ENCODE measurements around the gene HRAS.
"Not testable (repeated sequence)": the region's sequence is repeated elsewhere in the genome, so short reads cannot be mapped to it uniquely, and the experiment has no call there.

Gene HRAS

DNA sequence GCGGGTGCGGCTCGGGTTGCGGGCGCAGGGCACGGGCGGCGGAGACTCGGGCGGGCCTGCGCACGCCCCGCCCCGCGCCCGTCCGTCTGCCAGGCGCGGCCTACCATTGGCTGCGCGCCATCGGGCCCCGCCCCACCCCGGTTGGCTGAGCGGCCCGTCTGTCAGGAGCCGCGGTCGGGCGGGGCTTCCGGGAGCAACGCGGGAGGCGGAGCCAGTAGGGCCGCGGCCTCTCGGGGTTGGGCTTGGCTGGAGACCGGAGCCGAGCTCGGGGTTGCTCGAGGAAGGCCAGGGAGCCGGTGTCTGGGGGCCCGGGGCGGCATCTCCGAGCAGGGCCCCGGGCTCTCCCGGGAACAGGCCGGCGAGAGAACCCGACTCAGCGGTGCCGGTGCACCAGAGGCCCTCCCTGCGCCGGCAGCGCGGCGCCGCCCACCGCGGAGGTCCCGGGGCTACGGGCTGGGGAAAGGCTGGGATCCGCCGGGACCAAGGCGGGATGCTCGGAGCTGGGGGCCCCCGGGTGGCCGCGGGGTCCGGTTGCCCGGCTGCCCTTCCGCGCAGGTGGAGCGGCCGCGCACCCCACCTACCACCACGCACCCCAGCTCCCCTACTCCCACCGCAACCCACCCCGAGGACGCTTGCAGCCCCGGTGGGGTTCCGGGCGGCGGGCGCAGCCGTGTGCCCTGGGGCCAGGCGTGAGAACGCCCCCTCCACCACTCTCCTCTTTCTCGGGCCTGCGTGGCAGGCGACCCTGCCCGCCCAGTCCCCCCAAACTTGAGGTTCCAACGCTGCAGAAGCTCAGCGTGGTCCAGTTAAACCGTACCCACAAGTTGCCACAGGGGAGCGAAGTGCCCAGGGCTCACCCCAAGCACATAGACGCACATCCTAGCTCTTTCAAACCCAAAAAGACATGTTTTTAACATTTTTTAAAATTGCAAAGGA lies at the start of gene HRAS:
Gene HRAS, minus strand, starts transcription at position 58 of the 936 bp plus-strand sequence.
- DNase-seq (ENCODE audit: low spot score), result peak; percentile 96

DNA sequence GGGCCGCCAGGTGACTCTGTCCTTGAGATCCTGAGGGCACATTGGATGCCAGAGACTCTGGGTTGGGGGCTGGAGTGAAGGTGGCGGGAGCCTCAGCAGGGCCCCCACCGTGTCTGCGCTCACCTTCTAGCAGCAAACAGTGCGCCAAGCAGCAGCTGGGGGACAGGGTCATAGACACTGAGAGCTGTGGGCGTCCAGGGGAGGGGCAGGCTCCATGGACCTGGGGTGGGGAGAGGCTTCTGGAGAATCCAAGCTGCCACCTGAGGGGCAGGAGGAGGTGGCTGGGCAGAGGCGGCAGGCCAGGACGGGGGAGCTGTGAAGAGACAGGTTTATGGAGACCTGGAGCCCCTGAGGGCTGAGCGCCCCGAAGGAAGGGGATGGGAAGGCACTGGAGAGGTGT lies 48.9 kb upstream of the HRAS start:
- DNase-seq (ENCODE audit: low spot score), result no peak

DNA sequence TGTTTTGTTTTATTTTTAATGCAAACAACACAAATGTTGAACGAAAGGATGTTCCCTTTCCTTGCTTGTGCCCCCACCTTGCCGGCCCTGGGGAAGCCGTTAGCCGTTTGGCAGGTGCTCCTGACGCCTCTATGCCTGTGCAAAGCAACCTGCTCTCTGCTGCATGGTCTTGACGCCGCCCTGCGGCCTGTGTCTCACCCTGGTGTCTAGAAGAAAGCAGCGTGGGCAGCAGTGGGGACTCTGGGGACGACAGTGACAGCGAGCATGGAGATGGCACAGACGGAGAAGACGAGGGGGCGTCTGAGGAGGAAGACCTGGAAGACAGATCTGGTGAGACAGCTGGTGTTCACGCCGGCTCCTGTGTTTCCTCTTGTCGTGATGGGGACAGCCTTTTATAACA lies 46.4 kb upstream of the HRAS start:
- no peak for DNase-seq (ENCODE audit: low spot score)

DNA sequence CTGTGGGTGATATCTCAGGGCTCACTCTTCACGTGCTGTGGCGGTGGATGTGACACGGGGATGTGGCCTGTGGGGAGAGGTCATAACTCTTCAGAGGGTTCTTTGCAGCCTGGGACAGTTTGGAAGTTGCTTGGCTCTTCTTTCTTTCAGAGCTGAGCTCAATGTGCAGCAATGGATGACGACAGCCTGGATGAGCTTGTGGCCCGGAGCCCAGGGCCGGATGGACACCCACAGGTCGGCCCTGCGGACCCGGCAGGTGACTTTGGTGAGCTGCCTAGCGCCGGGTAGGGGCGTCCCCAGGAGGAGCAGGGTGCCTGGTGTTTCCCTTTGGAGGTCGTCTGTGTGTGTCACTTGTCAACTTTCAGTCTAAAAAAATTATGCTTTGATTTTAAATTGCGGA lies 46.0 kb upstream of the HRAS start:
- no peak for DNase-seq (ENCODE audit: low spot score)

DNA sequence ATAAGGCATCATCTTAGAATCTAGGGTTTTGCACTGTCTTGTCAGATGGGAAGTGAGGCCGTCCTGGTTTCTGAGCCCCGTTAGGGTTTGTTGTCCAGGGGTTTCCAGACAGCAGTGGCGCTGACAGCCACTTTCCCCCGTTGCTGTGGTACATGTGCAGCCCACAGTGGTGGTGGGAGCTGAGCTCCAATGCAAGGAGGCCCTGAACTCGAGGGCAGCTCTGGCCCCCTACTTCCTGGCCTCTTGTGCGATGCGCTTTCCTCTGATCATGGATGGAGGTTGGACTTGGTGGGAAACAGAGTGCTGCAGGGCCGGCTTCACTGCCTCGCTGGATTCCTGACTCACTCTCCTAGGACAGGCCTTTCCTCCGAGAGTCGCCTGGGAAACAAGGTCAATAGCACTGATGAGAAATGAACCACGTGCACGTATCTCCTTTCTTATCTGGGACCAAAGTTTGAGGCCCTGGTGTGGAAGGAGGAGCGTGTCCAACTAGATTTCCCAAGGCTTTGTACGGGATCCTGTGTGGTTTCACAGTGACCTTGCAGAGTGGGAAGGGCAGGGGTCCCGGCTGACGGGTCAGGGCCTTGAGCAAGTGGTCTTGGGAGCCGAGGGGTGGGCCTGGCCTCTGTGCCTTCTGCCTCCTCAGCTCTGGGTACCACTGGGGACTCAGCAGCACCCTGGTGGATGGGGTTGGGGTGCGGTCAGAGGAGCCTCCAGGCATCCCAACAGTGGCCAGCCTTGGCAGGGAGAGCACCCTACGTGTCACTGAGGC lies 44.6 kb upstream of the HRAS start:
- no peak for DNase-seq (ENCODE audit: low spot score)

DNA sequence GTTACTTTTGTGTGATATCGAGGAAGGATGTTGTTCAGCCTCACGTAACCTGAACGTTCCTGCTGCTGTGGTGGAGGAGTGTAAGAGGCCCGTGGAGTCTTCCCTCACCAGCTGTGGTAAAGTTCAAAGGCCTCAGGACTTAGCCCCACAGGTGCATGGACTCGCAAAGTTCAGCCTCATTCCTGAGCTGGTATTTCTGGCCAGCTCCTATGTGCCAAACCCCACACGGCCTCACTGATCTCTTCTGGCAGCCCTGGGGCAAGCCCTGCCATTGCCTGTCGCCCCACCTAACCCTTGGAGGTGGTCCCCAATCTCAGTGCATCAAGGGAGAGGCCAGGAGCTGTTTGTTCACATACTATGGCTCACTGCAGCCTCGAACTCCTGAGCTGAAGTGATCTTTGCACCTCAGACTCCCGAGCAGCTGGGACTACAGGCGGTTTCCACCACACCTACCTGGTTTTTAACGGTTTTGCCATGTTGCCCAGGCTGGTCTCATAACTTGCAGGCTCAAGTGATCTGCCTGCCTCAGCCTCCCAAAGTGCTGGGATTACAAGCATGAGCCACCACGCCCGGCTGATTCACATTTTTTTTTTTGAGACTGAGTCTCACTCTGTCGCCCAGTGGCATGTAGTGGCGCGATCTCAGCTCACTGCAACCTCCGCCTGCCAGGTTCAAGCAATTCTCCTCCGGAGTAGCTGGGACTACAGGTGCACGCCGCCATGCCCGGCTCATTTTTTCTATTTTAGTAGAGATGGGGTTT lies 43.1 kb upstream of the HRAS start:
- no peak for DNase-seq (ENCODE audit: low spot score)

DNA sequence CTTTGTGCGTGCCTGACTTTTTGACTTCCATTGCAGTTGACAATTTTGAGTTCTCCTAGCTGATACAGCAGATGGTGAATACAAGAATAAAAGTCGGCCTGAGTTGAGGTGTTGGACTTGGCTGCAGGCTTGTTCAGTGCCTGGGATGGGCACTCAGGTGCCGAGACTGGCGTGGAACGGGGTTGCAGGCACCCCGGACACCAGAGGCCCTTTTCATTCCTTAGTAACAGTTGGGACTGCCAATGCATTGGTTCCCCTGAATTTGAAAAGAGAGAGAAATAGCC lies 42.2 kb upstream of the HRAS start:
- no peak for DNase-seq (ENCODE audit: low spot score)

DNA sequence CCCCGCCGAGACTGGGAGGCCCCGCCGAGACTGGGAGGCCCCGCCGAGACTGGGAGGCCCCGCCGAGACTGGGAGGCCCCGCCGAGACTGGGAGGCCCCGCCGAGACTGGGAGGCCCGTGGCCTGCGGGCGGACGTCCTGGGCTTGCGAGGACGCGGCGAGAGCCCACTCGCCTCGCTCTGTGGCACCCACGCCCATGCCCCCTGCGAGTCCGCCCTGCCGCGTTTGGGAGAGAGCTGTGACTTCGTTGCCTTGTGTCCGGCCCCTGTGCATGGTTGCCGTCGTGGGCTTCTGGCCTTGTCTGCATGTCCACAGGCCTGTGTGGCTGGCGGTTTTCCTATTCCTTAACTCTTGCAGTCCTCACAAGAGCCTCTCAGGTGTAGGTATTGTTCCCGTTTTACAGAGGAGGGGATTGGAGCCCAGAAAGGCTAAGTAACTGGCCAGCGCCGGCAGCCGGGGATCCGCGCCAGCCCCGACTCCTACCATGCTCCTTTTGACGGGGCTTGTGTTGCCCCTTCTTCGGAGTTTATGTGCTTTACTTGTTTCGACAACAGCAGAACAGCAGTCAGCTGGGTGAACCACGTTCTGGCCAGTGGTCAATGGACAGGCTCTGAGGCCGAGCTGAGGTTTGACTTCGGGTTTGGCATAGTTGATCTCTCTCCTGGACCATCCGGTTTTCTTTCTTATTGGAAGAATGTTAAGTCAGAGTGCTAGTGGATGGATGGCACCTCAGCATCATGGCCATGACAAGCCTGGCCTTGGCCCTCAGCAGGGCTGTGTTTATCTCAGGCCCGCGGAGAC lies 41.6 kb upstream of the HRAS start:
- DNase-seq (ENCODE audit: low spot score), result no peak

DNA sequence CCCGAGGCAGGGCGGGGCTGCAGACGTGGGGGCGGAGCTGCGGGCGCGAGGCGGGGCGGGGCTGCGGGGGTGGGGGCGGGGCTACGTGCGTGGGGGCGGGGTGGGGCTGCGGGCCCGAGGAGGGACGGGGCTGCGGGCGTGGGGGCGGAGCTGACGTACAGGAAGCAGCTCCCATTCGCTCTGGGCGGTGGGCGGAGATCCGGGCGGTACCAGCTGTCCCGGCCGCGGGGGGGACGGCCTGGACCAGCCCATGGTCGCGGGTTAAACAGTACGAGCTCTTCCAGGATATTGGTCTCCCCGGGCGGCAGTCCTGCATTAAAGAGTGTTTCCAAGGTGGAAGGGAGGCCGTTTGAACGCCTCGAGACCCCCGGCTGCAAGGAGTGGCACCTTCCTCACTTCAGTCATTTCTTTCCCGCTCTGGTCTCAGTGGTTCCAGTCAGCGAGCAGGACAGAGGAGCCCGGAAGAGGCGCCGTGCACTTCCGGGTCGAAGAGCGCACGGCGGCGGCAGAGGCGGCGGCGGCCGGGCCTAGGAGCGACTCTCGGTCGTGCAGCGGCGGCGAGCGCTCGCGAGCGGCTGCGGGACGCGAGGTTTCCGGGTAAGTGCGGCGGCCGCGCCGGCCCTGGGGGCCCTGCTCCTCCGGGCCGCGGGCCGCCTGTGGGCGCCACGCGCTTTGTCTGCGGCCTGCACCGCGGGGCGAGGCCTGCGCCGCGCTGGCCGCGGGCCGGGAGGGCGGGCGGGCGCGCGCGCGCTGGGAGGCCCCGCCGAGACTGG lies 40.8 kb upstream of the HRAS start, which contains the start of gene PHRF1:
Gene PHRF1, plus strand, starts transcription at position 475 of the 773 bp plus-strand sequence. CDS start 5,043 bp downstream, outside the sequence.
- peak; percentile 97 for DNase-seq (ENCODE audit: low spot score)

DNA sequence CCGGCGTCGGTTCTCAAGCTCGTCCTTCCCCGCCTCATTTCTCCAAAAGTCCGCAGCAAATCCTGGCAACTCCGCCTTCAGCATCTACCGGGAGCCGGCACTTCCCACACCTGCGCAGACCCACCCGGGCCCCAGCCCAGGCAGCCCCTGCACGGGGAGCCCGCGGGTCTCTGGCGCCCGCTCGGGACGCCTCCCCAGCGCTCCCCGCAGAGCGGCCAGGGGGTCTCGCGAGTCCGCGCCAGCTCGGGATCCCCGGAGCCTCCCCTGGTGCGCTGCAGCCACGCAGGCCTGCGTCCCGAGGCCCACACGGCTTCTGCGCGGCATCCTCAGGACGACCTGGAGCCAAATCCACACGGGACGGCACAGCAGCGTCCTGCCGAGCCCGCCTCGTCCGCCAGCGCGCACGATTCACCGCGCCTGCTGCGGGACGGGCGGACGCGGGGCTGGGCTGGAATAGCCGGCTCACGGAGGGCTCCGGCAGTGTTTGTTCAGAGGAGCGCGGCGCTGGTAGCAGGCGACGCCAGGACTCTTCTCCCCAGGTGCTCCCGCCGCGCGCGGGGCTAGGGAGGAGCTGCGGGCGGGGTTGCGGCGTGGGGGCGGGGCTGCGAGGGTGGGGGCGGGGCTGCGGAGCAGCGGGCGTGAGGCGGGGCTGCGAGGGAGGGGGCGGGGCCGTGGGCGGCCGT lies 40.1 kb upstream of the HRAS start:
- DNase-seq (ENCODE audit: low spot score), result no peak

DNA sequence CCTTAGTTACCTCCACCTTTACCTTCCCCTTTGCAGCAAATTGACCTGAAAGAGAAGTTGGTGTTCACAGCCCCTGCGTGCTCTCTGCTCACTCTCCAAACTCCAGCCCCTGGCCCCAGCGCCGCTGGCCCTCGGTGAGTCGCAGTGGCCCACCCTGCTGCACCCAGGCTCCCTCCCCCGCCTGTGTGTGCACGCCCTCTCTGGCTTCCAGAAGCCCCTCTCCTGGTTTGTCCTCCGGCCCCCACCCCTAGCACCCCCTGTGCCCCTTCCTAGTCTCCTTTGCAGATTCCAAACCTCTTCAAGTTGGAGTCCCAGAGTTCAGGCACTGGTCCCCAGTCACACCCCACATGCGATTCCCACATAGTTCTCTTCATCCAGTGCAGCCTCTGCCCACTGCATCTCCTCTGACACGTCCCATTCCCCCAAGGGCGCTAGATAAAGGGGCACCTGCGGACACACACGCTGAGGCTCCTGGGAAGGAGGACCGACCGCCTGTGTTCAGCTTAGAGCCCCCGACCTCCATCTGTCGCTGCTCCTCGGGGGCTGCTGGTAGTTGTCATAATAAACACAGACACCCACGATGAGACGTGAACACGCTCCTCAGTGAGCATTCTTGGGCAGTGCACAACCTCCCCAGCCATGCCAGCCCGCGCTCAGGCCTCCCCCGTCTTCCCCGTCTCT lies 39.4 kb upstream of the HRAS start:
- no peak for DNase-seq (ENCODE audit: low spot score)

DNA sequence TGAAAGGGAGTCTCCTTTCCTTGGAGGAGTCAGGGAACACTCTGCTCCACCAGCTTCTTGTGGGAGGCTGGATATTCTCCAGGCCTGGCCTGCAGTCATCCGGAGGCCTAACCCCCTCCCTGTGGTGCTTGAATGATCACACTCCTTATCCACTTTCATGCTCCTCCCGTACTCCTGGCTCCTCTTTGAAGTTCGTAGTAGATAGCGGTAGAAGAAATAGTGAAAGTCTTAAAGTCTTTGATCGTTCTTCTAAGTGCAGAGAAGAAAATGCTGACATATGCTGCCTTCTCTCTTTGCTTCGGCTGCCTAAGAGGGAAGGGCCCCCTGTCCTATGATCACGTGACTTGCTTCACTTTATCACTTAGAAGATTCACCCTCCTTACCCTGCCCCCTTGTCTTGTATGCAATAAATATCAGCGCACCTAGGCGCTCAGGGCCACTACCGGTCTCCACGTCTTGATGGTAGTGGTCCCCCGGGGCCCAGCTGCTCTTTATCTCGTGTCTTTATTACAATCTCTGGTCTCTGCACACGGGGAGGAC lies 38.7 kb upstream of the HRAS start:
- DNase-seq (ENCODE audit: low spot score), result not testable (repeated sequence)

DNA sequence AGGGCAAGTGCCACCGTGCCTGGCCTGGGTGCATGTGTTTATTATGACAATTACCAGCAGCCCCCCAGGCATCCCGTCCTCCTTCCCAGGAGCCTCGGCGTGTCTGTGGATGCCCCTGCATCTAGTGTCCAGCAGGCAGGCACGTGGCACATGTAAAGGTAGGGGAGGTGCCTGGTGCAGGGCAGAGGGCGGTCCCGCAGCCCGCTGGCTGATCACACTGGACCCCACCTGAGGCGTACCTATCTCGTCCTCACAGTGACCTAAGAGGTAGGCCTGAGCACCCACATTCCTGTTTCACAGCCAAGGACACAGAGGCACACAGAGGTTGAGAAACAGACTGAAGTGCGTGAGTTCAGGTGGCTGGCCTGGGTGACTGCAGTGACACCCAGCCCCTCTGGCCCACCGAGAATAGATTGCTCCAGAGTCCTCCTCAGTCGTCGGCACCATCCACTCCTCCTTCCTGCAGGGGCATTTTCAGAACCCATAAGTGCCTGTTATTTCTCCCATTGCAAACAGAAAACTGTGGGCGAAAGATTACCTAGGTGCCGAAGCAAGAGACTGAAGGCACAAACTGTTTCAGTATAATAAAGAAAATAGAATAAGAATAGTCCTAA lies 37.9 kb upstream of the HRAS start:
- DNase-seq (ENCODE audit: low spot score), result no peak

DNA sequence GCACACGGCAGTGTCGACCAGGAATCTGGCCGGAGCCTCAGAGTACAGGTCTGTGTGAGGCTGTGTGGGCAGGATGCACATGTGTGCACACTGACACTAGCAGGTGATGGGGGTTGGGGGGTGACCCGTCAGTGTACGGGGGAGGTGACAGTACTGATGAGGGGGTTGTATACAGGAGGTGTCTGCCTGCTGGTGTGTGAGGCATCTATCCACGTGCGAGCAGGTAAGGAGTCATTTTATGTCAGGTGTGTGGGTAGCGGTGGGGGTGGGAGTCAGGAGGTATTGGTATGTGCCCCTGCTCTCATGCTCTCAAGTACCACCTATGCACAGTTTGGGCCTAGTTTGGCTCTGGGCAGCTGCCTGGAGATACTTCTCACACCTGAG lies 36.4 kb upstream of the HRAS start:
- no peak for DNase-seq (ENCODE audit: low spot score)

DNA sequence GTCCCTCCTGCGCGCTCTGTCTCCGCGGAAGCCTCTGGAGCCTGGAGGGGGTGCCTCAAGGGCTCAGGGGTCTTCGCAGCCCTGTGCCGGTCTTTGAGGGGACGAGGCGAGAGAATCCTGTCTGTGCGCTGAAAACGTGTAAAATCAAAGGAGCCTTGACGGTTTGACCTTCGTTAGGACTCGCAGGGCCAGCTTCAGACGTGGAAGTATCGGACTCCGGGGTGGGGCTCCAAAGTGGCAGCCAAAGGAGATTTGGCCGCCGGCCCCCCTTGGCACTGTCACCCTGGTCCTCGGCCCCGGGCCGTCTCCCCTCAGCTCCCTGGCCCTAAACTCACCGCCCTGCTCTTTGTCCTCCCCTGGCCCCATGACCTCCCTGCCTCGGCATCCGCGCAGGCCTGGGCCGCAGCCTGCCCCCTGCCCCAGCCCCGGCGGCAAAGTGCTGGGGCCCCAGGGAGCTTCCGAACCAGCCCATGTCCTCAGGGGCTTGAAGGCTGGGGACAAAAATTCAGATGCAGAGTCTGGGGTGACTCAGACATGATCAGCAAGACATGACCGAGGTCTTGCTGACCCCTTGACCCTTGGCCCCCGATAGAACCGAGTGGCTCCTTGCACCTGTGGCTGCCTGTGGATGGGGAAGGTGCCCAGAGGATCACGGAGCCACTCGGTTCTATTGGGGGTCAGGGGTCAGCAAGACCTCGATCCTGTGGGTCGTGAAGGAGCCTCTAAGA lies 33.9 kb upstream of the HRAS start:
- no peak for DNase-seq (ENCODE audit: low spot score)

DNA sequence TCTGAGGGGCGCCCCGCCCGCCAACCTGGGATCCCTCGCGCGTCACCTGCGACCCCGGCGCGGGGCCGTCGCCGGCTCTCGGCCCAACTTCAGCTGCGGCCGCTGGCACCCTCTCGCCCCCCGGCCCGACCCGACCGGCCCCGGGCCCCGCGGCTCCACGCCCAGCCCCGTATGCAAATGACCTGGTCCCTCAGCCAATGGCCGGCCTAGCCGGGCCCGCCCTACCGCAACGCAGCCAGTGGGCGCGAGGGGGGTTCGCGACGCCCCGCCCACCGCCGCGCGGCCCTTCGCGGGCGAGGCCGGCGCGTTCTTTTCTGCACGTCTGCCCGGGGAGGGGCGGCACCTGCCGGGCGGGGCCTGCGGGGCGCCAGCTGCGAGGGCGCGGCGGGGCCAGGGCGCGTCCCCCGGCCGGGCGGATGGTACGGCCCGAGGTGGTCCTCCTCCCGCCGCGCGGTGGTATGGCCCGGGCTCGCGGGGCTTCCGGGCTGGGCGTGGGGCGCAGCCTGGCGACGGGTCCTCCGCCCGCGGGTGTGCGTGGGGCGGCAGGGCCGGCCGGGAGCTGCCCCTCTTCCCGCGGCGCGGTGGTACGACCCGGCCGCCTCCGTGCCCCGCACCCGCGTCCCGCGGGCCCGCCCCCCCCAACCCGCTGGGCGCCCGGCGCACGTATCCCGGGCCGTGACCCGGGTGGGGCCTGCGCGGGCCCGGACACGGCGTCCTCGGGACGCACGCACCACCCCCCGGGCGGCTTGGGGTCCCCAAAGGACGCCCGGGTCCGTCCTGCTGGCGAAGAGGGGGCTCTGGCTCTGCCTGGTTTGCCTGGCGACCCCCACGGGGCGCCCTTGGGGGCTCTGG lies 33.2 kb upstream of the HRAS start:
- DNase-seq (ENCODE audit: low spot score), result peak; percentile 98

DNA sequence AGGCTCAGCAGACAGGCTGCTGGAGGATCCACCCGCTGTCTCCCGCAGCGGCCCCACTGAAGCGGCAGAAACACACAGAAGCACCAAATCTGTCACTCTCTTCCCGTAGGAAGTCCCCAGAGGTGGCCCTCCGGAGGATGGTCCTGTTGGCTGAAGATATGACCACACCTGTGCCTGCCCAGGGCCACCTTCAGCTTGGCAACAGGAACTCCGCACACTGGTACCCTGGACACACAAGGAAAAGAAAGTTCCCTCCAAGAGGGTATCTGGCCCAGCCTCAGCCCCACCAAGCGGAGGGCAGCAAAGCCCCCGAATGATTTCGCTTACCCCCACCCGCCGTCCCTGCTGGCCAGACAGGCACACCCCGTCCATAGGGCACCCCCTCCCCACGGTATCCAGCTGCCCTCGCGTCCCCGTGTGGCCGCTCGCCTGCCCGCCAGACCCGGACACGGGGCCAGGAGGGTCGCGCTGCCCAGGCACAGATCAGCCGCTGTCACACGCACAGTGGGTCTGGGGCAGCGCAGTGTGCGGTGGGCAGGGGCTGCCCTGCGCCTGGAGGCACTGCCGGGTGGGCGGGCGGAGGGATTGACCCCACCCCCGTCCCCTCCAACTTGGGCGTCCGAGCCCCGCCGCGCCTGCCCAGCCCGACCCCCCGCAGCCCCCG lies 32.4 kb upstream of the HRAS start:
- no peak for DNase-seq (ENCODE audit: low spot score)

All from ecto neural progenitor cell (in vitro differentiated cells).